Tibial nerve (tissue), 4 donors: ENCODE measurements around the gene ELL. TPM values are rescaled to one million over a fixed set of nuclear protein-coding genes. Genes with fewer than 3 reads are reported as not detected.

ENCODE experiments used
- DNase-seq, 2 donors: peaks; one replicate each; pipeline ENCODE4 v3.0.0-alpha.2; 2019; ENCODE audit warnings: low spot score in 2 of 2
- H3K27ac ChIP-seq, 4 donors: fragments of 200-600 bp; sonication (generic) in 3 of 4; one replicate each; pipeline ENCODE4 v1.5.1; 2017 to 2019; ENCODE audit warnings: mild to moderate bottlenecking in 1 of 4
- H3K27me3 ChIP-seq, 2 donors: fragments of 200-600 bp; sonication (generic) in 1 of 2; one replicate each; pipeline versions ENCODE4 v1.5.1 to v1.6.0; 2017 to 2019
- H3K36me3 ChIP-seq, 3 donors: fragments of 200-600 bp; sonication (generic); one replicate each; pipeline ENCODE4 v1.5.1; 2018 to 2019
- H3K4me1 ChIP-seq, 4 donors: fragments of 200-600 bp; sonication (generic) in 3 of 4; one replicate each; pipeline ENCODE4 v1.5.1; 2017 to 2019
- H3K4me3 ChIP-seq, 4 donors: fragments of 200-600 bp; sonication (generic) in 3 of 4; one replicate each; pipeline ENCODE4 v1.5.1; 2017 to 2019; ENCODE audit warnings: mild to moderate bottlenecking in 1 of 4, moderate library complexity in 1 of 4
- H3K9me3 ChIP-seq, 4 donors: fragments of 200-600 bp; sonication (generic) in 3 of 4; one replicate each; pipeline ENCODE4 v1.5.1; 2017 to 2019
- CTCF ChIP-seq, 5 experiments: fragments of 200-600 bp in 3 of 5; fragments of 450-650 bp in 2 of 5; sonication (generic) in 3 of 5; IDR thresholded peaks; one replicate each; pipeline ENCODE4 v1.5.1; 2016 to 2019; ENCODE audit warnings: antibody characterized with exemption in 5 of 5, mild to moderate bottlenecking in 3 of 5, moderate library complexity in 2 of 5
- EP300 ChIP-seq, 2 donors: sonication (generic); formaldehyde crosslinking; IDR thresholded peaks; one replicate each; pipeline ENCODE4 v1.6.1; 2017; ENCODE audit warnings: antibody characterized with exemption in 2 of 2, mild to moderate bottlenecking in 1 of 2
- POLR2A ChIP-seq, 2 donors: fragments of 450-650 bp; IDR thresholded peaks; one replicate each; pipeline ENCODE4 v1.6.1; 2017; ENCODE audit warnings: antibody characterized with exemption in 2 of 2, mild to moderate bottlenecking in 2 of 2, moderate library complexity in 2 of 2
- WGBS, 2 donors: methylation state at CpG; one replicate each; pipeline ENCODE4 v1.1.5; 2018; 5-methylcytosine and 5-hydroxymethylcytosine counted together
- total RNA-seq, 4 donors: library from RNA; depleted of rRNA; stranded (reverse); fragments of >200 nt; gene quantifications; one replicate each; pipeline ENCODE4 v1.1.0, GENCODE V29; 2016

The ELL gene
- total RNA-seq, 4 donors from 2014 or later = 13.8 to 45.9 (median 26.0) TPM

GRCh38 chr19:18446811-18447359 lies 75.0 kb downstream of the ELL start:
- H3K27ac ChIP-seq = no peak overlapping the region
- DNase-seq = no peak
- H3K4me1 ChIP-seq = peaks cover 0 to 37% (median 7%) of the 10 kb centered on the region in 4 donors
- H3K4me3 ChIP-seq = no peak overlapping the region
- H3K9me3 ChIP-seq = no peaks in the 10 kb centered on the region
- H3K36me3 ChIP-seq = peaks cover 7 to 83% (median 48%) of the 10 kb centered on the region in 3 donors
- no peak for TF ChIP-seq EP300 (IDR thresholded peaks at IDR 0.05)
- no peak for TF ChIP-seq CTCF (IDR thresholded peaks at IDR 0.05)
- TF ChIP-seq POLR2A (IDR thresholded peaks at IDR 0.05) = no peak
- 76 to 88% methylated on average over 9 to 10 of the region's 12 CpGs for WGBS, 2 donors
- H3K27me3 ChIP-seq = no peaks in the 10 kb centered on the region

GRCh38 chr19:18446145-18446810 lies 75.6 kb downstream of the ELL start:
- 80 to 85% methylated on average over 27 to 34 of the region's 34 CpGs for WGBS, 2 donors
- TF ChIP-seq CTCF (IDR thresholded peaks at IDR 0.05) (no peak), EP300 (IDR thresholded peaks at IDR 0.05) (no peak), POLR2A (IDR thresholded peaks at IDR 0.05) (no peak)
- Histone ChIP-seq H3K27ac (no peak overlapping the region), H3K4me1 (peaks cover 0 to 32% (median 5%) of the 10 kb centered on the region in 4 donors), H3K36me3 (peaks cover 7 to 77% (median 48%) of the 10 kb centered on the region in 3 donors), H3K27me3 (no peaks in the 10 kb centered on the region), H3K9me3 (no peaks in the 10 kb centered on the region), H3K4me3 (no peak overlapping the region)
- DNase-seq = no peak

- peaks cover 3 to 69% (median 45%) of the 10 kb centered on the region in 3 donors for H3K36me3 ChIP-seq
- 69 to 79% methylated on average over 15 of the region's 15 CpGs for WGBS, 2 donors
- DNase-seq = no peak
- H3K9me3 ChIP-seq = no peaks in the 10 kb centered on the region
- H3K27ac ChIP-seq = no peak overlapping the region
- peaks cover 0 to 23% (median 4%) of the 10 kb centered on the region in 4 donors for H3K4me1 ChIP-seq
- no peak for TF ChIP-seq POLR2A (IDR thresholded peaks at IDR 0.05)
- no peak for TF ChIP-seq CTCF (IDR thresholded peaks at IDR 0.05)
- TF ChIP-seq EP300 (IDR thresholded peaks at IDR 0.05) = no peak
- no peaks in the 10 kb centered on the region for H3K27me3 ChIP-seq
- H3K4me3 ChIP-seq = no peak overlapping the region
Observed at GRCh38 chr19:18445262-18445948, 76.5 kb downstream of the ELL start.

- no peak for DNase-seq
- Histone ChIP-seq H3K27me3 (no peaks in the 10 kb centered on the region), H3K4me1 (peaks cover 0 to 22% (median 4%) of the 10 kb centered on the region in 4 donors), H3K4me3 (no peak overlapping the region), H3K36me3 (peaks cover 0 to 60% (median 36%) of the 10 kb centered on the region in 3 donors), H3K27ac (no peak overlapping the region), H3K9me3 (no peaks in the 10 kb centered on the region)
- WGBS, 2 donors = 81 to 84% methylated on average over 16 to 19 of the region's 19 CpGs
- no peak for TF ChIP-seq POLR2A (IDR thresholded peaks at IDR 0.05)
- no peak for TF ChIP-seq CTCF (IDR thresholded peaks at IDR 0.05)
- no peak for TF ChIP-seq EP300 (IDR thresholded peaks at IDR 0.05)
Observed at GRCh38 chr19:18444513-18444912, 77.4 kb downstream of the ELL start.

GRCh38 chr19:18443831-18444230 lies 78.0 kb downstream of the ELL start:
- no peaks in the 10 kb centered on the region for H3K27me3 ChIP-seq
- peaks cover 0 to 29% (median 4%) of the 10 kb centered on the region in 4 donors for H3K4me1 ChIP-seq
- H3K36me3 ChIP-seq = peaks cover 0 to 54% (median 29%) of the 10 kb centered on the region in 3 donors
- H3K4me3 ChIP-seq = no peak overlapping the region
- WGBS, 2 donors = 77 to 82% methylated on average over 11 of the region's 11 CpGs
- no peaks in the 10 kb centered on the region for H3K9me3 ChIP-seq
- no peak for TF ChIP-seq EP300 (IDR thresholded peaks at IDR 0.05)
- DNase-seq = no peak
- H3K27ac ChIP-seq = peak overlapping the region in 3 of 4 donors; percentile 38 to 62 (median 53)
